NCI-H510A (cell line): ENCODE data around the gene OLFML1.

Experiments used
- DNase-seq: peaks from one replicate; lab custom pipeline; 2025; lab: John Stamatoyannopoulos, UW

OLFML1 gene

DNA sequence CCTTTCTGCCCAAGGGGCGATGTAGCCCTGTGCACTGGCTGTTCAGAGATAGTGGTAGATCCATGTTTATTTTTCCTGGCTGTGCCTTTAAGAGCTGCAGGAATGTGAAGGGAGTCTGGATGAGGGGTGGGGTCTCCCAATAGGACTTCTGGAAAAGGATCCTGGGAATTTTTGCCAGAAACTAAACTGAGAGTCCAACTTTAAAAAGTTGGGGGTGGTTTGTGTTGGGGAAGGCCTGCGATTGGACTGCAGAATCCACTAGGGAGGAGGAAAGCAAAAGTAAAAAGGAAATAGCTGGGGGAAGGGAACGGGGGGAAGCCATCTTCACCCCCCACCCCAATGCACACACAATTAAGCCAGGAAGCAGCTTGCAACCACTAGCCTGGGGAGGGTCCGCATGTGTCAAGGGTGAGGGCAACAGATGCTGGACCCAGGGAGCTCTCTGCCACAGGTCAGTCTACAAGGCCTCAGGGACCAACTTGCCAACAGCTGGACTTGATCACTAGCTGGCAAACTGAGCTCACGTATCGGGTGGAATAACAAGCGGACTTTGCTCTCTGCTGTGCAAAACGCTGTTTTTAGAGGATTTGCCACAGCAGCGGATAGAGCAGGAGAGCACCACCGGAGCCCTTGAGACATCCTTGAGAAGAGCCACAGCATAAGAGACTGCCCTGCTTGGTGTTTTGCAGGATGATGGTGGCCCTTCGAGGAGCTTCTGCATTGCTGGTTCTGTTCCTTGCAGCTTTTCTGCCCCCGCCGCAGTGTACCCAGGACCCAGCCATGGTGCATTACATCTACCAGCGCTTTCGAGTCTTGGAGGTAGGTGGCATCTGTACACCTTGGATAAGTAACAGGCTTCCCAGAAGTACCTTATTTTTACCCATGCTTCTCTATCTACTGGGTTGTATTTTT lies at the start of gene OLFML1:
TSS of gene OLFML1 (plus strand) at position 321 of the 912 bp plus-strand sequence. CDS start at position 691, 370 bp downstream.
- no peak for DNase-seq

DNA sequence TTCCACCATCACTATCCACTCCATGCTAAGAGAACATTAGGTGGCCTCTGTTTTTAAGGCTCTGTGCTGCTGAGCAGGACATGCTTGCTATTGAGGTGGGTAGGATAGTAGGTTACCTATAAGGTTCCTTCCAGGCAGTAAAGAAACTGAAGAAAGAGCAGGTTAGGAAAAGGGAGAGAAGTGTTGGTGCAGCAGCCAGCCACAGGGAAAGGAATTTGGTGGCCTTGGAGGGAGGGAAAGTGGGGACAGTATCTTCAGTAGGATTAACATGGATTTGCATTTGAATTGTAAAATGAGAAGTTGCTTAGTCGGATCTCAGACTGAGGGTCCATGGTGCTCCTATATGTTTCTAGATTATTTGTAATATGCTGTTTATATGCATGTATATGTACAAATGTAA lies 49.2 kb upstream of the OLFML1 start:
- no peak for DNase-seq

DNA sequence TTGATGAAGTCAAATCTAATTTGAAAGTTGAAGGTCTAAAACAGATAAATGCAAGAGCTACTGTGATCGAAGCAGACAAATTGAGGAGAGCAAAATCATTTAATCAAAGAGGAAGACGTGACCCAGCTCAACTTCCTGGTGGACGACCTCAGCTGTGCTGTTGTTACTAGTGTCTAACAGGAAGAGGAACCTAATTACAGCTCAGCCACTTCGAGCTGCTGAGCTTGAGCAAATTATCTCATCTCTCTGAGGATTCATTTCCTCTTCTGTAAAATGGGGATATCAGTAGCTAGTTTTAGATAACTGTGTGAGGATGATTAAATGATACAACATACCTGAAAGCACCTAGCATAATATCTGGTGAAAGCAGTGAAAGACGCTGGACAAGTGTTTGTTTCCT lies 48.6 kb upstream of the OLFML1 start:
- no peak for DNase-seq

DNA sequence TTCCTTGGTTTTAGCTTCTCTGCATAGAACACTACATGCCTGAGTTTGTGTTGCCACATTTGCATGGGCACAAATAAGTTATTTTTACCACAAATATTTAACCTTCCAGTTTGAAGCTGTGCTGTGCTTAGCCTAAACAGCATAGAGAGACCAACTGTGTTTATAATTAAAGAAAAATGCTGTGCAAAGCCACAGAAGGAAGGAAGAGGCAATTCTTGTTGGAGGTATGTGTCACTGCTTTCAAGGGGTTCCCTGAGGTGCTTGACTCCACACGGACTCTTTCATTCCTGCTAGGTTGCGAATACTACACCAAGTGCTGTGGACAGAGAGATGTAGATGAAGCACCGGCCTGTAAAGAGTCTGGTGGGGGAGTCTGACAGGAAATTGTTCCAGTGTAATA lies 47.6 kb upstream of the OLFML1 start:
- DNase-seq, result no peak

DNA sequence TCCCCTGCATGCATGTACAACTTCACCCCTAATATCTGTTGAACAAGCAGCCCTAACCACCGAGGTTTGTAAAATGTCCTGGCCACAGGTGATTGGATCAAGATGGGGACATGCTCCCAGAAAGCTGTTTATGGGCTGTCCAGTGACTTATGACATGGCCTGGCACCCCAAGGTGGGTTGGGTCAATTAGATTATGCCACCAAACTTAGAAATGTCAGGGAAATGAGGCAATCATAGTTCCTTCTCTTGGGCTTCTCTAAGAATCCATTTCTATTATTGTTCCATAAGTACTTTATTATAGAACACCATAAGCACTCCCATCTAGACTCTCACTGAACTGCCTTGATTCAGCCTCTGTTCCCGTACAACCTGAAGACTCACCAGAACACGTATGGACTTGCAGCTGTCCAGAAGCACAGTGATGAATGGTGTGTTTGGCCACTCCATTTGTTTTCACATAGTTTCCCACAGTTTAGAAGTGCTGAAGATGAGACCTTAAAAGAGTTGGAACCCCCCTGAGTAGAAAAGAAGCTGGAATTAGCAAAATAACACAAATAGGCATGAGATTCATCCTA lies 45.5 kb upstream of the OLFML1 start:
- no peak for DNase-seq

DNA sequence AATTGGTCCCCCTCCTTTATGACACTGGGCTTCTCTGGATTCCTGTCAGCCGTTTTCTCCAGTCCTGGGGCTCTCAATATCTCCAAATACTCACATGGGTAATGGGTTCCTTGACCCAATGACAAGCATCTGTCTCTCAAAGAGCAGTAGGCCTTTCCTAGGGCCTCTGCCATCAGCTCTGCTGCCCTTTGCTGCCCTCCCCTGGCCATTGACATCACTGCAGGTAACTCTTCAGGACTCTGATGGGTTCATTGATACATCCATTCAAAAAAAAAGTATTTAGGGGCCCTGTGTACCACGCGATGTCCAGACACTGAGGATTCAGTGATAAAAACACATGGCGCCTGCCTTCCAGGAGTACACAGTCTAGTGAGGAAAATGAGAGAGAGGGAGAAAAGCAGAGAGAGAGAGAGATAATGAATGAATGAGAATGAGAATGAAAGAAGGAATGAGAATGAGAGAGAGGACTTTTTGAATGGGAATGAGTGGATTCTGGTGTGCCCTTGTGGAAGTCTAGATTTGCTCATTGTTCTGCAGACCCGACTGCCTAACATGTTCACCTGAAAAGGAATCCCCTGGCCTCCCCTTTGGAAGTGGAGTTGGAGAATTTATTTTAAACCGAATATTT lies 42.6 kb upstream of the OLFML1 start:
- DNase-seq, result no peak

DNA sequence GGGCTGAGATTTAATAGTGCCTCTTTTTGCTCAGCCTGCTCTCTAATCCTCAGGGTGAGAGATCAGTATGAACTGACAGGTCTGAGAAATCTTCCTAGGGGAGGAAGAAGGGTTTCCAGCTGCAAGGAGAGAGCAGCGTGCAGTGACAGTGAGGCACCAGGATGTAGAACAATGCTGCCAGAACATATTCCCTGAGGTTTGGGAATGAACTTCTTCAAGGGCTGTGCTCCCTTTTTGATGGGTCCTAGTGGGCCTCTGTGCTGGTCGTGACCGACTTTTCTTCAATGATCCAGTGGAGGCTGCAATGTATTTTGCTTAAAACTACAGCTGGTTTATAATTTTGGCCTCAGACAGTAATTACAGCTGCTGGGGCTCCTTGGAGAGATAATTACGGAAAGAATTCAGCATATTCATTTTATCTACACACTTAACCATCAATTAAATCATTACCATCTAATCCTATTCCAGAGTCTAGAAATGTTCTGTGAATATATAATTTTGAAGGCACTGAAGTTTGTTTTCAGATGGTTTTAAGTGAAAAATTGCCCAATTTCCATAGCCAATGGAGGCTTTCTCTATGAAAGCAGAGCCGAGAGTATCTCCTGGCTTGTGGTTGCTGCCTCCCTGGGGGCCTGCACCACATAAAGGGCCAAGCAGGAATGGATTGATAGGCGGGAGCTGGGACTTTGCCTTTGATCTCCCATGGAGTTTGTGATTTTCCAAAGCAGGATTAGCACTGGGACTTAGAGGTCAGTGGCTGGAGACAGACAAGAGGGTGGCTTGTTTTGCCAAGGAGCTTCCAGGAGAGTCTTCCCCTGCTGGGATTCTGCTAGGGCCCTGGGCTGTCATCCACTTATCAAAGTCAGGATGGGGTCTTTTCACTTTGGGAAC lies 41.0 kb upstream of the OLFML1 start:
- DNase-seq, result no peak

DNA sequence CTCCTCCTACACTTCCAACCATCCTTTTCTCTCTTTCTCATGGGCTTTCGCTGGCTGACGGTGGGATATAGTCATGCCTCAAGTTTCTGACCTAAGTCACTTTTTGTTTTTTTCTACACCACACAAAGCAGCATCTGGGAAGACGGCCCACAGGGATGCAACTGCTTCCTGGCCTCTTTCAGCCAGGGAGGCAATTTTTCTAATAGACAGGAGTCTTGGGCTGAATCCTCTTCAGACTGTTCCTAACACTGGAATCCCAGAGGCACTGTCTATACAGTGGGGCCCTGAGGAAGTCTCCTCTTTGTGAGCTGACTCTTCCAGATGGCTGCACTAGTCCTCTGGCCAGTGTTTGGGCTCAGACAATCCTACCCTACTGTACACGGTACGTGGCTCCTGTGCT lies 39.7 kb upstream of the OLFML1 start:
- DNase-seq, result no peak

DNA sequence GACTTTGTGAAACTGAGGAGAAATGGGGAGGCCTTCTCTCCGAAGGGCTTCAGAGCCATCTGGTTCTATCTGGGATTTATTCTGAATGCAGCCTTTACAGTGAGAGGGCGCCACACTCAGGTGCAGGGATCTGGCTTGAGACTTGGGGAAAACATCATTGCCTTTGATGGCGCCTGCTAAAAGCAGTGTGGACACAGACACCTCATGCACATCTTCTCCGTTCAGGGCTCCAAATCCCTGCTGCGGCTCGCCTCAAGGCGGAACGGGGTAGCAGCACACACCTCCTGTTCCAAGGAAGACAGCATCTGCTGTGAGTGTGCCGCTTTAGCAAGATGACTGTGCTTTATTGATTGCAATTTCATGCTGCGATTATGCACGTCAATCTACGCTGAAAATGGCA lies 37.1 kb upstream of the OLFML1 start:
- DNase-seq, result no peak

DNA sequence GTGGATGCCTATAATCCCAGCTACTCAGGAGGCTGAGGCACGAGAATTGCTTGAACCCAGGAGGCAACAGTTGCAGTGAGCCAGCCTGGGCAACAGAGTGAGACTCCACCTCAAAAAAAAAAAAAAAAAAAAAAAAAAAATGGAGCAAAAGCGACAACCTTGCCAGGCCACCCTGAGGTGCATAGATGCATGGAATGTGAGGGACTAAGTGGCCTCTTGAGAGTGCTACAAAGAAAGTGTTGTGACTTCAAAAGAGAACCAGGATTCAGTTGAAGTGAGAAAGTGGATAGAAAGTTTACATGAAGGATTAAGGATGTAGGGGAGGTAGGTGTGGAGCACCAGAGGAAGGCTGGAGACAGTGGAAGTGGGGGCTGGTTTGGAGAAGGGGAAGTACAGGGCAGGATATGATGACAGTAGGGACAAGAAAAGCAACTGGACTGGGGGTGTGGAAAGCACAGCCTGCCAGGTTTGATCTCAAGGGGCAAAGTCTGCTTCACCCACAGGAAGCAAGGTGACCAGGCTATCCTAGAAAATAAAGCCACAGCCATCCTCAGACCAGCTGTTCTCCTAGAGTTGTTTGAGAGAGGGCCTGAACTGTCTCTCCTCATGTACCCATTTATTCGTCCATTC lies 36.0 kb upstream of the OLFML1 start:
- DNase-seq, result no peak

DNA sequence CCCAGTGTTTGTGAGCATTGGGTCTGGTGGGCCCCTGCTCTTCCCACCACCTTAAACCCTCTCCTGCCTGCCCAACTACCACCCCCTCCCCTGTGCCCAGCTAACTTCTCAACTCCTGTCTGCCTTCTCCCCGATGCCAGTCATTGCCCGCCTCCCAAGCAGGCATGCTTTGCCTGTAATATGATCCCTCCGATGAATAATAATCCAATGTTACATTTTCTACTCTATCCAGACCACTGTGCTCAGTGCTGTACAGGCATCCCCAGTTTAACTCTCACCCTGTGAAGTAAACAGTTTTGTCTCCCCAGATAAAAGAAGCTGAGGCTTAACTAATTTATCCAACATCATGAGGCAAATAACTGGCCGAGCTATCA lies 35.5 kb upstream of the OLFML1 start:
- no peak for DNase-seq

DNA sequence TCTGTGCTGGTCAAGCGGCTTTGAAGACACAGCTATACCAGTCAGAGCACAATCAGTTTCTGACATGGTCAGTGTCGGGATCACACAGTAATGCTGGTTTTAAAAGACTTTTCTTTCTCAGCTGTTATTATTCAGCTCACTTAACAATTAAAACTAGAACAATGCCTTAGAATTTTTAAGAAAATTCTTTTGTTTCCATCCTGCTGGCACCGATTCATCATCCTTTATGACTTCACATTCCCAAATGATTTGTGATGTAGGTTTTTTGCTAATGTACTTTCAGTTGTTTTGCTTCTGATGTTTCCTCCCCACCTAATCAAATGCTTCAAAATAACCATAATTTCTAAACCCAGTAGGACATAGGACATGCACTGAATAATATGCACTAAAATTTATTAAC lies 34.5 kb upstream of the OLFML1 start:
- DNase-seq, result no peak

DNA sequence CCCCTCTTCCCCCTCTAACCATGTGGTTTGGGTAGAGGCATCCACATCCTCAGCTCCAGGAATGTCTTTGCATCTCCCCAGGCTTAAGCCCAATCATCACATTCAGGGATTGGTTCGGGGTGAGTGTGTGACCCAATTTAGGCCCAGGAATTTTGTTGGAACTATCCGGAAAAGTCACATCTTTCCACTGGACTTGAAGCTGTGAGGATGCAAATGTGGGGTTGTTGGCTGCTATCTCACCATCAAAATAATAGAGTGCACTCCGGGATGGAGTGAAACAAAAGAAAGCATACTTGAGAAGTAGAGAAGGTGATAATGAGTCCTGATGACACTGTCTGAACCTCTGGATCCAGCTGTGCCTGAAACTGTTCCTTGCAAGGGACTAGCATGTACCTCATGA lies 33.8 kb upstream of the OLFML1 start:
- DNase-seq, result no peak

DNA sequence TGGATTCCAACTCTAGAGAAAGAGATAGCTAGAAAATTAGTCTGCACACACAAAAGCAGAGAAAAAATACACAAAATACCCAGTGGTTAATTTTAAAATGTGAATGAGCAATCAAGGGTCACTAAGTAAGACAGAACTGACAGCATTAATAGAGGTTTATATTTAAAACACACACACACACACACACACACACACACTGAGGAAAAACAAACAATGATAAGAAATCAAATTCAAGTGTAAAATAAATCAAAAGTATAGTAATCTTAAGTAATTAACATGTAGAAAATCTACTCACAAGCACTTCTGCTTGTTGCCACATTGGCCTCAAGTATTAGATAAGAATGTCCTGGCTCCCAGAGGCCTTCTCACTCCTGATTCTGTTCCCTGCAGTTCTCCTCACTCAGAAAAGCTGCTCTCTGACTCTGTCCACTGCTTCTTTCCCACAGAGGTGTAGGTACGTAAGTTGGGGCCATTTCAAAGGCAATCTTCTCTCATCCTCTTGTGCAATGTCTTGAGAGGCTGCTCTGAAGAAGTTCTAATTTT lies 33.3 kb upstream of the OLFML1 start:
- DNase-seq, result no peak

DNA sequence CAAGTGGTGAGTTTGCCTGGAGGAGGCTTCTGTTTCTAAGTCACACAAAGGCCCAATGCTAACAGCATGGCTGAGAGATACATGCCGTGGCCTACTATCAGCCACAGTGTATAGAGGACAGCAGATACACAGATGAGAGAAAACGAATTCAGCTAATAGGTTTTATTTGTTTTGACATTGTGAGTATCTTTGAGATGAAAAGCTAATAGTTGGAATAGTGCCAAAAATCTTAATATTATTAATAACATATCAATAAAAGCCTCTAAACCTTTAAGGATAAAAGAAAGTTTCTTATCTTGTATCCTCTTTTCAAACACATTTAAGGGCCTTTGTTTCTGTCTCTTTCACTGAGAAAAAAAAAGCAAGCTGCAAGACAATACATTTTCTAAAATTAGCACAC lies 30.5 kb upstream of the OLFML1 start:
- DNase-seq, result no peak

DNA sequence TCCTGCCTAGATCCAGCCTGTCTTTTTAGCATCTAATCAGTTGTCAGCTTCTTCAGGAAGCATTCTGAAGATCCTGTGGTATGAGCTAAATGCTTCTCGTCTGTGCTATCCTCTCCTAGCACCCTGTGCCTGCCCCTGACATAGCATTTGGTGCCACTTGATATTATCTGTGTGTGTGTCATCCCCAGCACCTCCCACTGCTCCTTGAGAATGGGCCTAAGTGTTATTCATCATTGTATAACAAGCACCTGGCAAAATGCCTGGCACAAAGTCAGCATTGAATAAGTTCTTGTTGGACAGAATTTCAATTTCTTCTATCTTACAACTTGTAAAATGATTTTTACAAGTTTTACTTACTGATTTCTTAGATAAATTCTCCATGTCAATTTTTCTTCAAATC lies 28.1 kb upstream of the OLFML1 start:
- DNase-seq, result peak; percentile 21

DNA sequence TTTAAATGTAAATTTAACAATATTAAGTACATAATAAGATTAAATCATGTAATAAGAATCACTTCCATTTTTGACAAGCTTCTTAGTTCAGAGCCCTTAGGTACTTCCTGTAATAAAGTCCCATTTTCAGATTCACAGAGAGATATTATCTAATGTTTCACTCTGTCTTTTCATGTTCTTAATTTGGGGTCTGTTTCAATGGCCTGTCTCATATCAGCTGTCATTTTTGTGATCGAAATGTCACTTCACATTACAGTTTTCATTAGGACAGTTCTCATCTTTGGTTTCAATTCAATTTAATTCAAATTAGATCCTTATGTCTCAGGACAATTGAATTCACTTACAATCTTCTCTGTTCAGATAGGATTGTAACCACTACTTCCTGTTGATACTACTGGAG lies 22.6 kb upstream of the OLFML1 start:
- no peak for DNase-seq

DNA sequence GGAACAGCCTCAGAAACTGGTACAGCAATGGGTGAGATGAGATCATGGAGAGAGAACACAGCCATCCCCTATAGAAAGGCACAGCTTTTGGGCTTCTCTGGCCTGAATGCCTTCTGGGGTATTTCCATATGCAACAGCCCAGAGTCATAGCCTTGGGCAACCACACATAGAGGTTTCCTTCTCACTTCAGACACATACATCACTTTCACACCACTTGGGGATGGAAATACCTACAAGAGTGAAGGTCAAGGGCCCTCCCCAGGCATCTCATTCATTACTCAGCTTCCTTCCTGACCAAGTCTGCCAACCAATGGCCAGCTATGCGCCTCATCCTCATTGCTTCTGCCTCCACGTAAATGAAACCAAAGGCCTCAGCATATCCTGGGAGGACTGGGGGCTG lies 17.7 kb upstream of the OLFML1 start:
- no peak for DNase-seq

DNA sequence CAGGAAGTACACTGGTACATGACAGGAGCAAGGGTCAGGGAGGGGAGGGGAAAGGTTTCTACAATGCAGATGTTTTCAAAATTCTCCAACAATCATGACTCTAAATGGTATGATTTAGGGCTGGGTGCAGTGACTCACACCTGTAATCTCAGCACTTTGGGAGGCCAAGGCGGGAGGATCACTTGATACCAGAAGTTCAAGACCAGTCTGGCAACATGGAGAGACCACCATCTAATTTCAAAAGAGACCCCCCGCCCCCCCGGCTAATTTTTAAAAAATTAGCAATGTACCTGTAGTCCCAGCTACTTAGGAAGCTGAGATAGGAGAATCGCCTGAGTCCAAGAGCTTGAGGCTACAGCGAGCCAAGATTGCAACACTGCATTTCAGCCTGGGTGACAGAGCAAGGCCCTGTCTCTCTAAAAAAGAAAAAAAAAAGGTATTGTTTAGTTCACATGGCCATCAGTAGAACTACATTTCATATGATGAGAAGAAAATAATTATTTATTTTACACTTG lies 15.9 kb upstream of the OLFML1 start:
- no peak for DNase-seq

DNA sequence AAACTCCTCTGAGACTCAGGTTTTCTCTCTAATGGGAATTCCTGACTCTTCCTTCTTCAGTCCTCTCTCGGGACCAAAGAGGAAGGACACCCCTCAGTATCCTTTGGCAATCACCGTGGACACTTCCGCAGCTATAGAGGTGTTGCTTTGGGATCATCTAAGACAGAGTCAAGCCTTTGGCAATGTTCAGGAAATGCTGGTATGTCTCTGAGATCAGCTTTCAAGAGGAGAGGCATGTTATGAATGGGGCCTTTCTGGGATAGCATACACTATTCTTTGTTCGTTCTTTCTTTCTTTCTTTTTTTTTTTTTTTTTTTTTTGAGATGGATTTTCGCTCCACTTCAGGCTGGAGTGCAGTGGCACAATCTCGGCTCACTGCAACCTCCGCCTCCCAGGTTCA lies 14.2 kb upstream of the OLFML1 start:
- DNase-seq, result no peak

DNA sequence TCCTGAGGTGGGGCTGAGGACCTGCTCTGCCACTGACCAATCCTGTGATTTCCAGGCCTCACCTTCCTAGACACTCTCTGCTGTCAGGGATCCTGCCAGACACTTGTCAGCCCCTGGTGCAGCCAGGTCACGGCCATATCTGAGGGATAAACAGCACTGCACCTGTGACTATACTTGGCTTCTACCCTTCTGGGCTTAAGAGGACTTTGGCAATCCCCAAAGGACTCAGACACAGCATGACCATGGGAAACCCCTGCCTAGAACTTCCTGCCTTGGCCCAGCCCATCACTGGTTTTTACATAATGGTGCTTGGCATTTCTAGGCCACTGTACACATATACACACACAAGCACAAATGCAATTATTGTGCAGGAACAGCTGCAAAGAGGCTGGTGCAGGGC lies 11.6 kb upstream of the OLFML1 start:
- DNase-seq, result no peak
